SJCRH30 (cell line): ENCODE measurements around the gene CIB2. TPM values are rescaled to one million over a fixed set of nuclear protein-coding genes. Genes with fewer than 3 reads are reported as not detected.

Source experiments
- DNase-seq, 2 experiments: peaks; one replicate each; pipeline ENCODE4 v3.0.0-alpha.2; 2015 to 2020
- H3K27ac ChIP-seq: fragments of 250-450 bp; sonication (Bioruptor Pico); 2 replicates; pipeline ENCODE4 v1.5.1; 2020; ENCODE audit warnings: mild to moderate bottlenecking, moderate library complexity
- H3K27me3 ChIP-seq: fragments of 250-450 bp; sonication (Bioruptor Pico); 2 replicates; pipeline ENCODE4 v1.5.1; 2020; ENCODE audit warnings: mild to moderate bottlenecking, moderate library complexity
- H3K36me3 ChIP-seq: fragments of 250-450 bp; sonication (Bioruptor Pico); 2 replicates; pipeline ENCODE4 v1.5.1; 2020; ENCODE audit warnings: mild to moderate bottlenecking, moderate library complexity
- H3K4me1 ChIP-seq: fragments of 250-450 bp; sonication (Bioruptor Pico); 2 replicates; pipeline ENCODE4 v1.5.1; 2020; ENCODE audit warnings: mild to moderate bottlenecking, moderate library complexity
- H3K4me3 ChIP-seq: fragments of 250-450 bp; sonication (Bioruptor Pico); 2 replicates; pipeline ENCODE4 v1.5.1; 2020; ENCODE audit warnings: mild to moderate bottlenecking, moderate library complexity
- H3K9me3 ChIP-seq: fragments of 250-450 bp; sonication (Bioruptor Pico); replicated peaks from 2 replicates; pipeline ENCODE4 v1.5.1; 2020; ENCODE audit warnings: mild to moderate bottlenecking, moderate library complexity
- total RNA-seq: library from RNA; depleted of rRNA; stranded (reverse); fragments of >200 nt; shearing (Covaris generic); gene quantifications from 2 replicates; pipeline ENCODE4 v1.2.3, GENCODE V29; 2014

Gene CIB2
- total RNA-seq, 1 experiment from 2014 or later, result 0.59 TPM

GRCh38 chr15:78105476-78106241, 25.6 kb downstream of the CIB2 start:
- Histone ChIP-seq H3K27me3 (no peaks in the 10 kb centered on the region), H3K4me3 (no peak overlapping the region), H3K27ac (no peak overlapping the region), H3K9me3 (no peaks in the 10 kb centered on the region), H3K36me3 (no peaks in the 10 kb centered on the region), H3K4me1 (peaks cover 33% of the 10 kb centered on the region)
- no peak for DNase-seq

- Histone ChIP-seq H3K27ac (peak overlapping the region; percentile 9; the same call in 1 of the 2 replicates), H3K36me3 (no peaks in the 10 kb centered on the region), H3K9me3 (no peaks in the 10 kb centered on the region), H3K27me3 (no peaks in the 10 kb centered on the region), H3K4me3 (no peak overlapping the region), H3K4me1 (peaks cover 33% of the 10 kb centered on the region)
- DNase-seq, result no peak
These were observed 26.4 kb downstream of the CIB2 start for GRCh38 chr15:78104566-78105475.

- peak in 1 of 2 experiments; percentile 47 for DNase-seq
- H3K27me3 ChIP-seq, result no peaks in the 10 kb centered on the region
- H3K4me3 ChIP-seq, result no peak overlapping the region
- H3K27ac ChIP-seq, result peak overlapping the region; percentile 9; the same call in 1 of the 2 replicates
- no peaks in the 10 kb centered on the region for H3K36me3 ChIP-seq
- no peaks in the 10 kb centered on the region for H3K9me3 ChIP-seq
- peaks cover 33% of the 10 kb centered on the region for H3K4me1 ChIP-seq
These were observed 27.1 kb downstream of the CIB2 start for GRCh38 chr15:78104119-78104479.

- Histone ChIP-seq H3K27me3 (no peaks in the 10 kb centered on the region), H3K9me3 (no peaks in the 10 kb centered on the region), H3K27ac (peak overlapping the region; percentile 9; the same call in 1 of the 2 replicates), H3K4me3 (no peak overlapping the region), H3K36me3 (no peaks in the 10 kb centered on the region), H3K4me1 (peaks cover 33% of the 10 kb centered on the region)
- DNase-seq, result peak in 1 of 2 experiments; percentile 70
These were observed 27.7 kb downstream of the CIB2 start for GRCh38 chr15:78103406-78104118.

- Histone ChIP-seq H3K4me1 (peaks cover 28% of the 10 kb centered on the region), H3K36me3 (no peaks in the 10 kb centered on the region), H3K9me3 (no peaks in the 10 kb centered on the region), H3K27ac (no peak overlapping the region), H3K27me3 (no peaks in the 10 kb centered on the region), H3K4me3 (no peak overlapping the region)
- DNase-seq, result peak in 1 of 2 experiments; percentile 28
These were observed 28.5 kb downstream of the CIB2 start for GRCh38 chr15:78102741-78103140.

- no peak overlapping the region for H3K27ac ChIP-seq
- H3K27me3 ChIP-seq, result no peaks in the 10 kb centered on the region
- H3K4me1 ChIP-seq, result peaks cover 28% of the 10 kb centered on the region
- no peak overlapping the region for H3K4me3 ChIP-seq
- H3K36me3 ChIP-seq, result no peaks in the 10 kb centered on the region
- no peak for DNase-seq
- no peaks in the 10 kb centered on the region for H3K9me3 ChIP-seq
These were observed 29.0 kb downstream of the CIB2 start for GRCh38 chr15:78102211-78102610.

GRCh38 chr15:78101423-78102105, 29.7 kb downstream of the CIB2 start:
- no peak overlapping the region for H3K27ac ChIP-seq
- no peak for DNase-seq
- no peaks in the 10 kb centered on the region for H3K36me3 ChIP-seq
- no peak overlapping the region for H3K4me3 ChIP-seq
- H3K4me1 ChIP-seq, result peaks cover 28% of the 10 kb centered on the region
- no peaks in the 10 kb centered on the region for H3K27me3 ChIP-seq
- no peaks in the 10 kb centered on the region for H3K9me3 ChIP-seq

GRCh38 chr15:78100886-78101285, 30.4 kb downstream of the CIB2 start:
- no peaks in the 10 kb centered on the region for H3K36me3 ChIP-seq
- peaks cover 24% of the 10 kb centered on the region for H3K4me1 ChIP-seq
- H3K27me3 ChIP-seq, result no peaks in the 10 kb centered on the region
- no peak overlapping the region for H3K4me3 ChIP-seq
- DNase-seq, result no peak
- H3K9me3 ChIP-seq, result no peaks in the 10 kb centered on the region
- no peak overlapping the region for H3K27ac ChIP-seq

GRCh38 chr15:78098131-78098755, 33.0 kb downstream of the CIB2 start:
- H3K27ac ChIP-seq, result no peak overlapping the region
- peaks cover 15% of the 10 kb centered on the region for H3K4me1 ChIP-seq
- no peaks in the 10 kb centered on the region for H3K9me3 ChIP-seq
- no peaks in the 10 kb centered on the region for H3K27me3 ChIP-seq
- DNase-seq, result no peak
- no peaks in the 10 kb centered on the region for H3K36me3 ChIP-seq
- H3K4me3 ChIP-seq, result no peak overlapping the region

GRCh38 chr15:78097667-78098066, 33.6 kb downstream of the CIB2 start:
- DNase-seq, result no peak
- Histone ChIP-seq H3K27me3 (no peaks in the 10 kb centered on the region), H3K4me1 (peaks cover 18% of the 10 kb centered on the region), H3K27ac (no peak overlapping the region), H3K4me3 (no peak overlapping the region), H3K9me3 (no peaks in the 10 kb centered on the region), H3K36me3 (no peaks in the 10 kb centered on the region)

GRCh38 chr15:78093242-78094020, 37.8 kb downstream of the CIB2 start:
- peak; percentile 88 to 96 for DNase-seq
- Histone ChIP-seq H3K36me3 (no peaks in the 10 kb centered on the region), H3K4me3 (no peak overlapping the region), H3K9me3 (no peaks in the 10 kb centered on the region), H3K27ac (peak overlapping the region; percentile 76), H3K27me3 (no peaks in the 10 kb centered on the region), H3K4me1 (peaks cover 41% of the 10 kb centered on the region)

GRCh38 chr15:78092261-78093041, 38.8 kb downstream of the CIB2 start, which contains the start of gene SH2D7:
Gene SH2D7, plus strand, starts transcription at chr15:78092561. Its CDS starts 24 bp downstream, at chr15:78092585.
- peak; percentile 41 to 58 for DNase-seq
- H3K27ac ChIP-seq, result peak within 1 kb of the TSS; percentile 76

More at GRCh38 chr15:78092261-78093041, 38.8 kb downstream of the CIB2 start, which contains the start of gene SH2D7:
- Histone ChIP-seq H3K36me3 (no peaks in the 10 kb centered on the region), H3K4me1 (peaks cover 41% of the 10 kb centered on the region), H3K9me3 (no peaks in the 10 kb centered on the region), H3K4me3 (no peak within 1 kb of the TSS), H3K27me3 (no peaks in the 10 kb centered on the region)
